ENCODE measurements around the gene PPFIA2.

PPFIA2 gene

DNA sequence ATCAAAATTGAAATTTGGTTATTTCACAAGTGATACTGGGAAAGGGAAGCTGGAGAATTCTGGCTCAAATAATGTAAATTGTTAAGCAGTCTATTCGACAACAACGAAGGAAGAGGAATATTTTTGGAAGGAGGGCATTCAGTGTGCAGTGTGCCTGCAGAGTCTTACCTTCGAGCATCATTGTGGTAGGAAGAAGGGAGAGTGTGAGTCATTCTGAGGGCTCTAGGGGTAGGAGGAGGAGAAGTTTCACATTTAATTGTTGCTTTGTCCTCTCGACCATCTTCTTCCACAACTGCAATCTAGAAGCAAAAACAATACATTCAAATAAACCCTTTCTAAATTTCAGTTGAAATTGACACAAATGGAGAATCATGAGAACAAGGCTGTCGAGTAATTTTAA lies 418.2 kb downstream of the PPFIA2 start:
- Mint-ChIP-seq H3K4me1 (no peaks in the 10 kb centered on the region), H3K27me3 (no peaks in the 10 kb centered on the region), H3K9me3 (no peaks in the 10 kb centered on the region), H3K4me3 (no peak overlapping the region), H3K27ac (no peak overlapping the region), H3K36me3 (ENCODE audit: low read depth) (no peaks in the 10 kb centered on the region)
- ATAC-seq (no peak), DNase-seq (no peak)

DNA sequence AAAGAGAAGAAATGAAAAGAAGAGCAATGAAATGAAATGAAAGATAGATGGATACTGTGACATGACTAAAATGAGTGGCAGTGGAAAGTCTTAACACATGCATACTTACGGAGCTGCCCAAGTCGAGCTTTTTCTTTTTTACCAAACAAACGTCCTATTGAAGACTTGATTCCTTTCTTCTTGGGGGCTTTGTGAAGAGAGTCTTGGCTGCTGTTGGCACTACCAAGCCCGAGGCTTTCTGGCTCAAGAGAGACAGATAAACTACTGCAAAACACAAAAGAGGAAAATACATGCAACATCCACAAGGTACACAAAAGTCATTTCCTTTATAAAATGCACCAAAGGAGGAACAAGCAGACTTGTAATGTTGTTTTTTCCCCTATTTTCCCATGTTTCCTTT lies 420.1 kb downstream of the PPFIA2 start:
- no peaks in the 10 kb centered on the region for H3K36me3 Mint-ChIP-seq (ENCODE audit: low read depth)
- no peak overlapping the region for H3K4me3 Mint-ChIP-seq
- H3K27me3 Mint-ChIP-seq: no peaks in the 10 kb centered on the region

DNA sequence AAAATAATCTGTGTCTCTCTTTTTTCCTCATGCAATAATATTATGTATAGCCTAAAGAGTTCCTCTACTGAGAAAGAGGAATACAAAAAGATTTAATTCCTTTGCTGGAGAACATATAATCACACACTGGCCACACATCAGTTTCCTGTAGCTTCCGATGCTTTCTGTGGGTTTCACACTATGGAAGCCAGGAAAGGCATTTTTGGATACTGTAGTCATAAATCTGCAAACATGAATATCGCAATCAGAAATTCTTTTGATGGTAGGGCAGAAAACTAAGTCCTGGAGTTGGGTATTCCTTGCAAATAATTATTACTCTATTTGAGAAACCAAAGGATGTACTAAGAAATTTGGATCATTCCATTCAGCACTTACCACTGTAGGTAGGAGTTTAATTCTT lies 421.3 kb downstream of the PPFIA2 start:
- Mint-ChIP-seq H3K27me3 (no peaks in the 10 kb centered on the region), H3K4me3 (no peak overlapping the region), H3K36me3 (ENCODE audit: low read depth) (no peaks in the 10 kb centered on the region), H3K4me1 (no peaks in the 10 kb centered on the region), H3K9me3 (no peaks in the 10 kb centered on the region), H3K27ac (no peak overlapping the region)
- ATAC-seq (no peak), DNase-seq (no peak)

More for the DNA sequence above, 420.1 kb downstream of the PPFIA2 start:
- ATAC-seq (no peak), DNase-seq (no peak)
- Mint-ChIP-seq H3K9me3 (no peaks in the 10 kb centered on the region), H3K27ac (no peak overlapping the region), H3K4me1 (no peaks in the 10 kb centered on the region)

DNA sequence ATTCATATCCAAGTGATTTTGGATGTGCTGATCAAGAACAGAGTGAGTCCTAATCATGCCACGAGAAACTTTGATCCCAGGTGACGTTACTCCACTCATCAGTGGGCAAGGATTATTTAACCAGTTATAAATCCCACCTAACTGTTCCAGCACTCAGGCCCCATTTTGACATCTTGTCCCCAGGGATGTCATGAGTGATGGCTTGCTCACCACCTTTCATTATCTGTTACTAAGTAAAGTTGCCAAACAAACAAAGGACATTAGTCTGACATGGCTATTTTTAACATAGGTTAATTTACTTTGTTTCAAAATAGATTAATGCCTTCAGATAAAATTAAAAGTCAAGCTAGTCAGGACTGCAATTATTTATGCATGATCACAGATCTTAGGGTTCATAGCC lies 425.3 kb downstream of the PPFIA2 start:
- ATAC-seq (no peak), DNase-seq (no peak)
- no peak overlapping the region for H3K4me3 Mint-ChIP-seq
- peaks cover 4% of the 10 kb centered on the region for H3K9me3 Mint-ChIP-seq
- no peaks in the 10 kb centered on the region for H3K4me1 Mint-ChIP-seq
- no peaks in the 10 kb centered on the region for H3K27me3 Mint-ChIP-seq
- no peak overlapping the region for H3K27ac Mint-ChIP-seq
- no peaks in the 10 kb centered on the region for H3K36me3 Mint-ChIP-seq (ENCODE audit: low read depth)

DNA sequence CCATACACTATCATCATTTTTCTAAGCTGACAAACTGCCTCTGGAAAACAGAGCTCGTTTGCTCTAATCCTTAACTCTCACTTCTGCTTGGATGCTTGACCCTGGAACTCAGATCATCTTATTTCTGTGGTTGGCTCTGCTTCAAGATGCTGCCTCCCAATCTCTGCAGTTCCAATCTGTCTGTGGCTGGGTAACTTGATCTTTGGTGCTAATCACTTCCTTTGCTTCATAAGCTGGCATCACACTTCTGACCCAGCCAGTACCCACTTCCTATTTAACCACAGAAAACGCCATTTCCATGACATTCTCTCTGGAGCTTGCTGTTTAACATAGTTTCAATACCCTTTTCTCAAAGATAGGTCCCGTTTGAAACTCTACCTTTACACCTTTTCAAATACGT lies 427.1 kb downstream of the PPFIA2 start:
- no peak for ATAC-seq
- H3K4me1 Mint-ChIP-seq: no peaks in the 10 kb centered on the region
- no peaks in the 10 kb centered on the region for H3K27me3 Mint-ChIP-seq
- H3K36me3 Mint-ChIP-seq (ENCODE audit: low read depth): no peaks in the 10 kb centered on the region
- H3K27ac Mint-ChIP-seq: no peak overlapping the region
- H3K4me3 Mint-ChIP-seq: no peak overlapping the region
- H3K9me3 Mint-ChIP-seq: peaks cover 4% of the 10 kb centered on the region
- no peak for DNase-seq

DNA sequence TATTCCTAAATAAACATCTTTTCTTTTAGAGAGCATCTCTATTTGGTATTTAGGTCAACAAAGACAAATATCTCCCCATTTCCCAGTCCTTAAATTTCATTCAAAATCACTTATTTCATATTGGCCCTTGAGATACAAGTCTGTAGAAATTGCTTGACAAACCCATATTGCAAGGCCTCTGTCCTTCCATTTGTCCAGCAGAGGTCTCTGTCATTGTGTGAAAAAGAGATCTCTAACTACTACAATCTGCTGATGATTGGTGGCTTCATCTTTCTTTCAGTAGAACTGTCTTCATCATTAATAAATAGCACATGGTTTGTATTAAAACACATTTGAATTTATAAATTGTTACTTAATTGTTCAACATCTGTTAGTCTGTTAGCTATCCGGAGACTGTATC lies 428.7 kb downstream of the PPFIA2 start:
- DNase-seq (no peak), ATAC-seq (no peak)
- no peak overlapping the region for H3K4me3 Mint-ChIP-seq
- no peaks in the 10 kb centered on the region for H3K4me1 Mint-ChIP-seq
- H3K27me3 Mint-ChIP-seq: no peaks in the 10 kb centered on the region
- H3K27ac Mint-ChIP-seq: no peak overlapping the region
- no peaks in the 10 kb centered on the region for H3K36me3 Mint-ChIP-seq (ENCODE audit: low read depth)
- peaks cover 4% of the 10 kb centered on the region for H3K9me3 Mint-ChIP-seq

DNA sequence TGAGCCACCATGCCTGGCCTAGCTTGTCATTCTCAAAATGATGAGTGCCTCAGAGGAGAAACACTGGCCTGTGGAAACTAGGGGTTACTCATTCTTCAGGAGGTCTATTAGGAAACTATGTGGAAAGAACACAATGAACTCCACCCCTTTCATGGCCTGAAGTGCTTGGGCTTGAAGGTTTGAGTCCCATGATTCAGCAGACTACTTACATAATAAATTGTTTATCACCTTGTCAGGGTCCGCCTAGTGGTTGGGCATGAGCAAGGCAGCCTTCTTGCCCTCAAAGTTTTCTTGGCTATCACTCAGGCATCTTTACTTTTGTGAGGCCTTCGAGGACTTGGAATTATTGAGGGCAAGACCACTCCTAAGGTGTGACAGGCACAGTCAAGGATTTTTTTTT lies 430.1 kb downstream of the PPFIA2 start:
- no peaks in the 10 kb centered on the region for H3K36me3 Mint-ChIP-seq (ENCODE audit: low read depth)
- DNase-seq: no peak
- H3K4me3 Mint-ChIP-seq: no peak overlapping the region
- ATAC-seq: no peak
- H3K27ac Mint-ChIP-seq: no peak overlapping the region
- H3K4me1 Mint-ChIP-seq: no peaks in the 10 kb centered on the region
- H3K27me3 Mint-ChIP-seq: no peaks in the 10 kb centered on the region
- H3K9me3 Mint-ChIP-seq: peaks cover 8% of the 10 kb centered on the region

DNA sequence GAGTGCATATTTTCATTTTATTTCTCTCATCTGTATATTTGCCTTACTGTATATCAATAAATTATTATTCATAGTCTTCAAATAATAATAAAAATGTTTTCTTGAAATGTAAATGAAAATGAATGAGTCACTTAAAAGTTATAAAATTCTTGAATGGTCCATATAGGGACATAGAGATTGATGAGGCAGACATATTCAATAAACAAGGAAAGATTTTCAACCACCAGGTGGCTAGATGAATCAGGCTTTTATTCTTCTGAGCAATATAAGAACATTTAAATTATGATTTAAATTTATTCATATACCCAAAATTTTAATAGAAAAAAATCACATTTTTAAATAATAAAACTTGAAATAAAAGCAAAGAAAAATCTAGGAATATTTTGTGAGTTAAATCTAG lies 431.7 kb downstream of the PPFIA2 start:
- no peak for DNase-seq
- Mint-ChIP-seq H3K9me3 (peaks cover 8% of the 10 kb centered on the region), H3K4me3 (no peak overlapping the region), H3K36me3 (ENCODE audit: low read depth) (no peaks in the 10 kb centered on the region), H3K27me3 (no peaks in the 10 kb centered on the region), H3K4me1 (no peaks in the 10 kb centered on the region), H3K27ac (no peak overlapping the region)
- no peak for ATAC-seq

DNA sequence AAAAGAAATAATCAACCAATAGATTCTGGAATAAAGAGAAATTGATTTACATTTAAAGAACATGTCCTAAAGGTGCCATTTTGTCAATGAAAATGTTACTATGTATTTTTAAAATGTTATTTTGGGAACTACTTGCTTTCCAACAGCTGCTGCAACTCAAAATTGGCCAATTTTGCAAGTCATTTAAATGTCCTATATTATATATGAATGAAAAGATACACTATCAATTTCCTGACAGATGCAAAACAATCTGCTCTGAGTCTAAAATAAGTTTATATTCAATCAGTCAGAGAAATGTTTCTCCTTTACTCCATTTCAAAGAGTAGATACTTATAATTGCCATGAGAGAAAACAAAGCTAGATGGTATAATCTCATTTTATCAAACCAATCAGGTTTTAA lies 434.1 kb downstream of the PPFIA2 start:
- peaks cover 4% of the 10 kb centered on the region for H3K9me3 Mint-ChIP-seq
- ATAC-seq (no peak), DNase-seq (no peak)
- H3K27me3 Mint-ChIP-seq: no peaks in the 10 kb centered on the region
- no peak overlapping the region for H3K27ac Mint-ChIP-seq
- no peak overlapping the region for H3K4me3 Mint-ChIP-seq
- H3K4me1 Mint-ChIP-seq: no peaks in the 10 kb centered on the region
- no peaks in the 10 kb centered on the region for H3K36me3 Mint-ChIP-seq (ENCODE audit: low read depth)

DNA sequence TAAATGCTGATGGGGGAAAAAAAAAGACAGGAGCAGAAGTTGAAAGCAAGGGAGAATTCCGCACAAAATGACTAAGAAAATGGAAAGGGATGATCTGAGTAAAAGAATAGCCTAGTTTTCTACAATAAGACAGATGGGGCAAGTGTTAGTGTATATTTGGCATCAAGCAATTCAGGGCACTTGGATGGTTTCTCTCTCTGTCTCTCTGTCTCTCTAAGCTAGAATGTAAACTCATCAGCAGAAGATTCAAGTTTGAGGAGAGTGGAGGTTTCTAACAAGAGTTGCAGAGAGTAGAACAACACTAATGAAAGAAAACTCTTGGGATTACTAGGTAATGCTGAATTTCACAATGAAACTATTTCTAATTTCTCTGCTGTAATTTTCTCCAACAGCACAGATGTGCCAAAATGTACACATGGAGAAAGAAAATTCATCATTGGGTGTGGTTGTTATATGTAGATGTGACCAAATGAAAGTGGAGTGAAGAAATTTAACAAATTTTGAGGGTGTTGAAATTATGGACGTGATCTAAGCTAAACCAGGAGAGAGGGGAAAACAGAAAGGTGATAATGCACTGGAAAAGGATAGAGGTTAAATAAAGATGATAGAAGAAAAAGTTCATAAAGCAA lies 444.1 kb downstream of the PPFIA2 start:
- Mint-ChIP-seq H3K4me1 (no peaks in the 10 kb centered on the region), H3K27me3 (no peaks in the 10 kb centered on the region), H3K4me3 (no peak overlapping the region), H3K27ac (no peak overlapping the region), H3K36me3 (ENCODE audit: low read depth) (no peaks in the 10 kb centered on the region), H3K9me3 (peaks cover 4% of the 10 kb centered on the region)
- no peak for ATAC-seq
- DNase-seq: no peak

DNA sequence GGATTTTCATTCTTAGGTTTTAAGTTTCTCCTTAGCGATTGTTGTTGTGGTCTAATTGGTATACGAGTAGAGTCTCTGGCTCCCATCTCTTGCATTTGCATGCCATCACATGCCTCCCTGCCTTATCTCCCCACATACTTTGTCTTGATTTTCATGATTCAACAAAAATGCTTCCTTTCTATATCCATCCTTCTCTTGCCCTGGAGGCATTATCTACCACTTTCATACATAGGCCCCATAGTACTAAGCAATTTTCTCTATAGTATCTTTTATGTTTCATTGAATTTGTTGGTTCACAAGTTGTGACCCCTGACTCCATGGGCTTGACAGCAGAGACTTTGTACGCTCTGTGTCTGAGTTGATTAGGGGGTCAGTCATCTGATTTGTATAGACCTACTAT lies 455.2 kb downstream of the PPFIA2 start:
- no peaks in the 10 kb centered on the region for H3K4me1 Mint-ChIP-seq
- ATAC-seq (no peak), DNase-seq (no peak)
- no peaks in the 10 kb centered on the region for H3K36me3 Mint-ChIP-seq (ENCODE audit: low read depth)
- H3K27ac Mint-ChIP-seq: no peak overlapping the region
- H3K9me3 Mint-ChIP-seq: no peaks in the 10 kb centered on the region
- no peaks in the 10 kb centered on the region for H3K27me3 Mint-ChIP-seq
- H3K4me3 Mint-ChIP-seq: no peak overlapping the region

DNA sequence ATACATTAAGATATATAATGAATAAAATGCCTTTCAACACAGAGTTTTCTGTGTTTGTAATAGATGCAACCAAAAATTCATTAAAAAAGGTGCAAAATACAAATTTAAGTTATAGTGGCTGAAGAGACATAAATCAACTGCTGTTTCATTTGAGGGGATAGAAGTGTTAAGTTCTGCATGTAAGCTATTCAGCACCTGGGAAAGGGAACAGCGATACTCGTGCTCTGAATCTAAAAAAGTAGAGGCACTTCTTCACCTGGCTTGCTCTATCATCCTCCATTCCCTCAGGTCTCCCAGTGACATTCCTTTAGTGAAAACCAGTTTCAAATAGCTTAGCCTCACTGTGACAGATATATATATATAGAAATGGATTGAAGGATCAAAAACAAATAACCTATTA lies 458.7 kb downstream of the PPFIA2 start:
- Mint-ChIP-seq H3K27ac (no peak overlapping the region), H3K36me3 (ENCODE audit: low read depth) (no peaks in the 10 kb centered on the region), H3K4me1 (no peaks in the 10 kb centered on the region), H3K9me3 (no peaks in the 10 kb centered on the region), H3K4me3 (no peak overlapping the region), H3K27me3 (no peaks in the 10 kb centered on the region)
- ATAC-seq (no peak), DNase-seq (no peak)

DNA sequence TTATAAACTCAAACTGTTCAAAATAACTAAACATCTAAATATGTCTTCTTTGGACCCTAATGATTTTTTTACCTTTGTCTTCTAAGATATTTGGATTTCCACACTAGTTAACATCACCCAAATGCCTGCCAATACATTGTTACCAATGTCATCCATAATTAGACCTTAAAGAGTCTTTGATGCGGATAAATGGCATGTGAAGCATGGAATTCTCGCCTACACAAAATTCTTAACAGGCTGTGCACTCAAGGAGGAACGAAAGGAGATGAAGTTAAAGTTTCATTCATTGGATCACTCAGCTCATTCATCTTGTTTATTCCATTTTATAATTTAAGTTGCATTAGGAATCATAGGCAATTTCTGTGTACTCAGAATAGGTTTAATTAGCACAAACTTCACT lies 461.5 kb downstream of the PPFIA2 start:
- Mint-ChIP-seq H3K4me1 (no peaks in the 10 kb centered on the region), H3K27me3 (no peaks in the 10 kb centered on the region), H3K27ac (no peak overlapping the region), H3K4me3 (no peak overlapping the region), H3K36me3 (ENCODE audit: low read depth) (no peaks in the 10 kb centered on the region), H3K9me3 (peaks cover 5% of the 10 kb centered on the region)
- no peak for ATAC-seq
- DNase-seq: no peak

DNA sequence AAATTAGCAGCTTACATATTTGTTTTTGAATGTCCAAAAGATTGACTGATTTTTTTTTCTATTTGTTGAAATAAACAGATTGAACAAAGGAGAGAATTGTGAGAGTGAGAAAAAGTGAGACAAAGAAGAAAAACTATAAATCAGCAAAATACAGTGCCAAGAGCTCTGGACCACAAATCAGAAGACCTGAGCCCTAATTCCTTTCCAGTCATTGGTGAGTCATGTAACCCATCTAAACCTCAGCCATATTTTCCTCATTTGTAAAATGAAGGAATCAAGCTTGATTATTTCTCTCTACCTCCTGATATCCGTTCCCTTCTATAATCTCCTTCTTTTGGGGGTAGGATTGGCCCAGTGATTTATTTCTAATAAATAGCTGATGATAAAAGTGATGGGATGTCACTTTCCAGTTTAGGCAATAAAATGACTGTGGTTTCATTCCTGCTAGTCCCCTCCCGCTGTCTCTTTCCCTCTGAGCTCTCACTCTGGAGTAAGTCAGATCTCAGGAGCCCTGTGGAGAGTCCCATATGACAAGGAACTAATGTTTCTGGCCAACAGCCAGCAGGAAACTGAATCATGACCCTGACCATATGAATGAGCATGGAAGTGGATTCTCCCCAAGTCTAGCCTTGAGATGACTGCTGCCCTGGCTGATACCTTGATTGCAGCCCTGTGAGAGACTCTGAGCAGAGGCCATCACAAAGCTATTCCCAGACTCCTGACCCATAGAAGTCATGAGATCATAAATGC lies 462.4 kb downstream of the PPFIA2 start:
- Mint-ChIP-seq H3K27ac (no peak overlapping the region), H3K36me3 (ENCODE audit: low read depth) (no peaks in the 10 kb centered on the region), H3K9me3 (peaks cover 5% of the 10 kb centered on the region), H3K27me3 (no peaks in the 10 kb centered on the region), H3K4me1 (no peaks in the 10 kb centered on the region), H3K4me3 (no peak overlapping the region)
- ATAC-seq: no peak
- DNase-seq: no peak

DNA sequence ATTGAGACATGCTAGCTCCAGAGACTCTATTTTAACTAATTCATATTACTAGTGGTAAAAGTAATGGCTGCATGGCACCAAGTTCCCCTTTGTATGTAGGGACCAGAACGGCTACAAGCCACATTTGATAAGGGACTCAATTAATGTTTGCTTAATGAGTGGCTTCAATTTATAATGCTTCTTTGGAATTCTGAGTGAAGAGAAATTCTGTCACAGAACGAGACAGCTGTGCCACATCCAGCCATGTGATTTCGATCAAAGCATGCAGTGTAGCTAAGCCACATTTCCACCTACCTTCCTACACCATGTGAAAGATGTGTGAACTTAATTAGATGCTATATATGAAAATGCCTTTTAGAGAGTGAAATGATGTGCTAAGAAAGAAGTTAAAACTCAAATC lies 463.9 kb downstream of the PPFIA2 start:
- Mint-ChIP-seq H3K4me3 (no peak overlapping the region), H3K36me3 (ENCODE audit: low read depth) (no peaks in the 10 kb centered on the region), H3K9me3 (peaks cover 5% of the 10 kb centered on the region), H3K27me3 (no peaks in the 10 kb centered on the region), H3K4me1 (no peaks in the 10 kb centered on the region), H3K27ac (no peak overlapping the region)
- DNase-seq: no peak
- ATAC-seq: no peak

Measured in activated naive CD8-positive, alpha-beta T cell treated with anti-CD3 and anti-CD28 coated beads, Interleukin-2, amount 50 U/mL, for 24 hours (primary cell).